SK-N-SH treated with all-trans-retinoic acid at 6 μM for 48 hours (cell line): Measurements from ENCODE around the gene ELMO1.

Experiments
- ATAC-seq: fragments of 200-7000 bp; cut with Tn5 transposase; 3 replicates; pipeline ENCODE4 v1.9.1; 2020; ENCODE audit warnings: mild to moderate bottlenecking, moderate library complexity
- ARNTL ChIP-seq: fragments of 450-650 bp; formaldehyde crosslinking; IDR thresholded peaks from 2 replicates; pipeline ENCODE4 v1.5.0; 2020; ENCODE audit warnings: low read depth, mild to moderate bottlenecking, moderate library complexity, borderline replicate concordance
- BACH2 ChIP-seq: fragments of 250-450 bp; sonication (Bioruptor Pico); IDR thresholded peaks from 2 replicates; pipeline ENCODE4 v1.9.0; 2021; ENCODE audit warnings: mild to moderate bottlenecking, borderline replicate concordance
- CREB5 ChIP-seq: fragments of 250-450 bp; sonication (Bioruptor Pico); IDR thresholded peaks from 2 replicates; pipeline ENCODE4 v1.5.1; 2020; ENCODE audit warnings: low read depth, mild to moderate bottlenecking, moderate library complexity
- CSDC2 ChIP-seq: fragments of 250-450 bp; sonication (Bioruptor Pico); IDR thresholded peaks from 2 replicates; pipeline ENCODE4 v1.5.0; 2020; ENCODE audit warnings: mild to moderate bottlenecking, moderate library complexity
- CSRNP3 ChIP-seq: fragments of 250-450 bp; sonication (Bioruptor Pico); IDR thresholded peaks from 2 replicates; pipeline ENCODE4 v1.5.1; 2021; ENCODE audit warnings: mild to moderate bottlenecking, moderate library complexity
- ESRRG ChIP-seq: fragments of 250-450 bp; sonication (Bioruptor Pico); IDR thresholded peaks from 2 replicates; pipeline ENCODE4 v1.6.1; 2021; ENCODE audit warnings: mild to moderate bottlenecking
- GLIS3 ChIP-seq: fragments of 250-450 bp; sonication (Bioruptor Pico); IDR thresholded peaks from 2 replicates; pipeline ENCODE4 v1.5.0; 2020; ENCODE audit warnings: mild to moderate bottlenecking, moderate library complexity
- ISL1 ChIP-seq: fragments of 250-450 bp; sonication (Bioruptor Pico); IDR thresholded peaks from 2 replicates; pipeline ENCODE4 v2.1.2; 2022; ENCODE audit warnings: mild to moderate bottlenecking, moderate library complexity
- OSR1 ChIP-seq: fragments of 250-450 bp; sonication (Bioruptor Pico); IDR thresholded peaks from 2 replicates; pipeline ENCODE4 v1.8.0; 2022; ENCODE audit warnings: moderate library complexity, mild to moderate bottlenecking, inconsistent platforms
- PATZ1 ChIP-seq: fragments of 250-450 bp; sonication (Bioruptor Pico); IDR thresholded peaks from 2 replicates; pipeline ENCODE4 v1.8.0; 2020; ENCODE audit warnings: mild to moderate bottlenecking, moderate library complexity, borderline replicate concordance
- POU6F1 ChIP-seq: fragments of 250-450 bp; sonication (Bioruptor Pico); IDR thresholded peaks from 2 replicates; pipeline ENCODE4 v1.8.0; 2021; ENCODE audit warnings: low read depth, mild to moderate bottlenecking, moderate library complexity, borderline replicate concordance
- PPARA ChIP-seq: fragments of 250-450 bp; sonication (Bioruptor Pico); IDR thresholded peaks from 2 replicates; pipeline ENCODE4 v1.5.0; 2020; ENCODE audit warnings: mild to moderate bottlenecking, borderline replicate concordance
- RARB ChIP-seq: fragments of 250-450 bp; sonication (Bioruptor Pico); IDR thresholded peaks from 2 replicates; pipeline ENCODE4 v1.8.0; 2021; ENCODE audit warnings: mild to moderate bottlenecking, moderate library complexity
- SNAI2 ChIP-seq: fragments of 250-450 bp; sonication (Bioruptor Pico); IDR thresholded peaks from 2 replicates; pipeline ENCODE4 v1.5.0; 2020; ENCODE audit warnings: mild to moderate bottlenecking, moderate library complexity
- TCF4 ChIP-seq: fragments of 250-450 bp; sonication (Bioruptor Pico); IDR thresholded peaks from 2 replicates; pipeline ENCODE4 v1.8.0; 2021; ENCODE audit warnings: mild to moderate bottlenecking, moderate library complexity, borderline replicate concordance
- TOX ChIP-seq: fragments of 250-450 bp; sonication (Bioruptor Pico); IDR thresholded peaks from 2 replicates; pipeline ENCODE4 v1.8.0; 2021; ENCODE audit warnings: mild to moderate bottlenecking, moderate library complexity, borderline replicate concordance
- TSHZ2 ChIP-seq: fragments of 250-450 bp; sonication (Bioruptor Pico); IDR thresholded peaks from 2 replicates; pipeline ENCODE4 v1.5.0; 2020; ENCODE audit warnings: mild to moderate bottlenecking, moderate library complexity
- ZC3H10 ChIP-seq: fragments of 250-450 bp; sonication (Bioruptor Pico); IDR thresholded peaks from 2 replicates; pipeline ENCODE4 v1.5.1; 2021; ENCODE audit warnings: mild to moderate bottlenecking, moderate library complexity
- ZFP3 ChIP-seq: fragments of 250-450 bp; sonication (Bioruptor Pico); IDR thresholded peaks from 2 replicates; pipeline ENCODE4 v1.5.0; 2020; ENCODE audit warnings: mild to moderate bottlenecking, moderate library complexity
- ZFP30 ChIP-seq: fragments of 450-650 bp; formaldehyde crosslinking; IDR thresholded peaks from 2 replicates; pipeline ENCODE4 v1.5.0; 2022; ENCODE audit warnings: mild to moderate bottlenecking, moderate library complexity
- ZNF565 ChIP-seq: fragments of 450-650 bp; formaldehyde crosslinking; conservative IDR thresholded peaks from 2 replicates; pipeline ENCODE4 v1.5.0; 2020; ENCODE audit warnings: low read depth, mild to moderate bottlenecking, moderate library complexity
- ZNF8 ChIP-seq: fragments of 450-650 bp; formaldehyde crosslinking; IDR thresholded peaks from 2 replicates; pipeline ENCODE4 v1.5.0; 2020; ENCODE audit warnings: mild to moderate bottlenecking, moderate library complexity

Gene ELMO1

GRCh38 chr7:37070031-37070430 is 378.6 kb downstream of the ELMO1 start:
- ATAC-seq, result no peak
- TF ChIP-seq PPARA (CRISPR knock-in tag), result no peak
- no peak for TF ChIP-seq CREB5 (CRISPR knock-in tag)
- no peak for TF ChIP-seq ISL1 (CRISPR knock-in tag)
- no peak for TF ChIP-seq TOX (CRISPR knock-in tag)
- TF ChIP-seq BACH2 (CRISPR knock-in tag), result no peak
- no peak for TF ChIP-seq RARB (CRISPR knock-in tag)
- no peak for TF ChIP-seq ZNF565 (CRISPR knock-in tag)
- no peak for TF ChIP-seq CSDC2 (CRISPR knock-in tag)
- TF ChIP-seq POU6F1 (CRISPR knock-in tag), result no peak
- no peak for TF ChIP-seq ARNTL (CRISPR knock-in tag)
- no peak for TF ChIP-seq GLIS3 (CRISPR knock-in tag)
- TF ChIP-seq TCF4 (CRISPR knock-in tag), result no peak
- no peak for TF ChIP-seq PATZ1 (CRISPR knock-in tag)
- no peak for TF ChIP-seq SNAI2 (CRISPR knock-in tag)
- no peak for TF ChIP-seq ZC3H10 (CRISPR knock-in tag)
- no peak for TF ChIP-seq OSR1
- TF ChIP-seq ZNF8, result no peak
- TF ChIP-seq TSHZ2, result no peak
- TF ChIP-seq ESRRG (CRISPR knock-in tag), result no peak
- no peak for TF ChIP-seq ZFP30 (CRISPR knock-in tag)
- TF ChIP-seq, all 23 proteins: peak for 0

GRCh38 chr7:37069336-37069735 is 379.3 kb downstream of the ELMO1 start:
- ATAC-seq, result no peak
- no peak for TF ChIP-seq ZFP3 (CRISPR knock-in tag)
- TF ChIP-seq GLIS3 (CRISPR knock-in tag), result no peak
- no peak for TF ChIP-seq POU6F1 (CRISPR knock-in tag)
- no peak for TF ChIP-seq SNAI2 (CRISPR knock-in tag)

- no peak for ATAC-seq
- TF ChIP-seq CSDC2 (CRISPR knock-in tag), result no peak
- no peak for TF ChIP-seq CREB5 (CRISPR knock-in tag)
- no peak for TF ChIP-seq POU6F1 (CRISPR knock-in tag)
- TF ChIP-seq CSRNP3 (CRISPR knock-in tag), result no peak
- no peak for TF ChIP-seq TSHZ2
These were observed 379.8 kb downstream of the ELMO1 start for GRCh38 chr7:37068902-37069301.
